ENCODE data around the gene LRRFIP1. TPM values are rescaled to one million over a fixed set of nuclear protein-coding genes. Genes with fewer than 3 reads are reported as not detected.
A peak's percentile ranks its signal among the peaks of the same experiment; 100 is the strongest.

Gene LRRFIP1
- total RNA-seq, 1 donor from 2014 or later = 157 TPM

DNA sequence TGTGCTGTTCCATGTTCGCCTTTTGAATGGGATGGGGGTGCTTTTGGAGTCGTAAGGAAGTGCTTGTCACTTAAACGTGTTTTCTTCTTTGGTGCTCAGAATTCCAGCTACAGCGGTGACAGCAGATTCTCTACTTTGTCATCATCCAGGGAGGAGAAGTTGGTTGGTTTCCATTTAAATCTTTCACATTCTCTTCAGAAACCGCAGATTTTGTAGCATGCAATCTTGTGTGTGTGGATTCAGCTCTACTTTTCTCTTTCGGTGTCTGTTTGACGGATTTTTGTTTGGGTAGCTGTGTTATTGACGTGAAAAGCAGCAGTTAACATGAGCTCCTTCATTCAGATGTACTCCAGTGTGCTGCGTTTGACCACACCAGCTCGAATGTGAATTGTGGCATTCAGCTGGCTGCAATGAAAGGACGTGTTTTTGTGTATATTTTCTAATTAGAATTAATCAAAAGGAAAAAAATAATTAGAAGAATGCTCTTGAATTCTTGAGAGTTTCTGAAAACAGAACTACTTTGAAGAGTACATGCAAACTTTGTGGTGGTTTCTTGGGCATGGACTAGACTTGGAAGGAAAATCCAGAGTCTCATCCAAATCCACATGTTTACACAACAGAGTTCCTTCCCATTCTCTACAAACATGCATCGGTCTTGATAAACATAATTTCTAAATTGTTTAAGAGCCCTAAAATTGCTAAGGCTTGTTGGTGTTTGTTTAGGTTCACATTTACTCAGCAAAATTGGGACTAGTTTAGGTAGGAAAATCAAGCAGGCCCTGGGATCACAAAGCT lies 102.5 kb downstream of the LRRFIP1 start:
- DNase-seq (ENCODE audit: low spot score) = no peak
- intact Hi-C loops (cut with DNase I) = no loop called here

DNA sequence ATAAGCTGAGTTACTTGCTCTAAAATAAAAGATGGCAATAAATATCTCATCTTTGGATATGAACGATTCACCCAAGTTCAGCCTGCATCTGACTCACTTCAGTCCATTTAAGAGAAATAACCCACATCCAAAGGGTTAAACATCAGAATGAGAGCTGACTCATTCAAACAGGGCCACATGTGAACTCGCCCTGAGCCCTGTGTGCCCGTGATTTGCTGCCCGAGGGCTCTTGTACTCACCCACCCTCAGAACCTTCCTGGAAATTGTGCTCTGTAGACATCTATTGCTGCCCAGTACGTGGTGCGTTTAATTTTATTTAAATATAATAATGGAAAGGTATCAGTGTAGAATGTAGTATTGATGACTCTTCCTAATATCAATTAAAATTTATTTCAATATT lies 104.3 kb downstream of the LRRFIP1 start:
- intact Hi-C loops (cut with DNase I) = loop anchor here (2.0 kb wide), 1 partner anchor 37 kb away; no protein-coding TSS in a partner anchor
- DNase-seq (ENCODE audit: low spot score) = no peak

DNA sequence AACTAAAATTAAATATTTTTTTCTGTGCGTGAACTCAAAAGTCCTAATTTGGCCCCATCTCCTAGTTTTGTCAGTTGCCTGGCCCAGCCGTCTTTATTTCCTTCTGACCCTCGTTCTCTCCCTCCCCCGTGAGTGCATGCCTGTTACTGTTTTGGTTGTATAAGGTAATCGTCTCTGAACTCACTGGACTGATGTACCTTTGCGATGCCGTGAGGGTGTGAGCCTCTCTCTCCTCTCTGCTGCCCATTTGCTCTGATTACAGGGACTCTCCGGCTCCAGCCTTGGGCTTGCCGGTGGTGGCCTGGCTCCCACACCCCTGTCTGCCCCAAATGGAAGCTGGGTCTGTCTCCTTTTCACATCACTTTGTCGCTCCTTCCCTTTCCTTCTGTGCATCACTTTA lies 104.7 kb downstream of the LRRFIP1 start:
- no peak for DNase-seq (ENCODE audit: low spot score)
- intact Hi-C loops (cut with DNase I) = loop anchor here (2.0 kb wide), 1 partner anchor 37 kb away; no protein-coding TSS in a partner anchor

DNA sequence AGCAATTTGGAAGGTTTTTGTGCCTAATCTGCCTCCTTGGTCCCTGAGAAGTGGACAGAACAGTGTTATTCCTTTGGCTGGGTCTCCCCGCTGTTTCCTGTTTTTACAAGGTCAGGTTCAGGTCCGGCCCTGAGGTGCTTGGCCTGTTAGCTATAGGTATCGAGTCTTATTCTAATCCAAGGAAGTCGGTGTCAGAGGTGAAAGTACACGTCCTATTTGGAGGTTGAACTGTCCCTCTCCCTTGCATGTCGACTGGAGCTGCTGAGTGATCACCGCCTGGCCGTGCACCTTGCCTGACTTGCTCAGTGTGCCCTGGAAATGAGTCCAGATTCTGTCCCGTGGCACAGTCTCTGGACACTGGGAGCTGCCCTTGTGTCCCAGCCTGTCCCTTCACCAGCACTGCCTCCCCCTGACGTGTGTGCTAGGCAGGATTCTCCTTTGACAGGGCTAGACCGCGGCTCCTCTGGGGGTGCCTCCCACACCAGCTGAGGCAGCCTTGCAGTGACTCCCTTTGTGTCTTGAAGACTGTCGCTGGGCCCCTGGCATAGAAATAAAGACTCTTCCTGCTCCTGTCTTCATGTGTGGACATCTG lies 105.5 kb downstream of the LRRFIP1 start:
- DNase-seq (ENCODE audit: low spot score) = peak; percentile 84
- intact Hi-C loops (cut with DNase I) = loop anchor here (2.0 kb wide), 1 partner anchor 38 kb away; no protein-coding TSS in a partner anchor

DNA sequence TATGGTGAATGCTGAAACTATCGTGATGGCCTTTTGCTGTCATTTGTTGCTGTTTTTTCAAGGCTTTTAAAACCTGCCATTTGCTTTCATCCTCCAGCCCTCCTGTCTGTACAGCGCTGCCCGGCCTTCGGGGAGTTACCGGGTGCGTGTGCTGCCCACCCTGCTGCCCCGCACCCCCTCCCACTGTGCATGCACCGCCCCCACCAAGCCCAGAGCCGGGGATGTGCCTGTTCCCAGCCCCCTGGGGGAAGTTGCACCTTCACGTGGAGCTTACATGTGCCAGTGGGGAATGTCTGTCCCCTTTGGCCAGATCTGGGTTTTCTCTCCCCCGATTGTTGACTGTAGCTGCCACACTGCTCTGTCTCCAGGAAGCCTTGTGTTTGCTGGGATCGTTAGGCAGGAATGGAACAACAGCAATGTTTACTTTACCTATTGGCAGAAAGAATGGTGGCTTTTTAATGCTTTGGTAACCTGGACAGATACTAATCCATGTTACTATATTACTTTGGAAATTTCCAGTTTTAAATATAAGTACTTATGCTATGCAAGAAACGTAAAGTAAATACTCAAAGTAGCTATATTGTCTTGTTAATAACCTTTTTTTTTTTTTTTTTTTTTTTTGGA lies 106.4 kb downstream of the LRRFIP1 start:
- no peak for DNase-seq (ENCODE audit: low spot score)
- intact Hi-C loops (cut with DNase I) = loop anchor here (2.0 kb wide), 1 partner anchor 39 kb away; no protein-coding TSS in a partner anchor

DNA sequence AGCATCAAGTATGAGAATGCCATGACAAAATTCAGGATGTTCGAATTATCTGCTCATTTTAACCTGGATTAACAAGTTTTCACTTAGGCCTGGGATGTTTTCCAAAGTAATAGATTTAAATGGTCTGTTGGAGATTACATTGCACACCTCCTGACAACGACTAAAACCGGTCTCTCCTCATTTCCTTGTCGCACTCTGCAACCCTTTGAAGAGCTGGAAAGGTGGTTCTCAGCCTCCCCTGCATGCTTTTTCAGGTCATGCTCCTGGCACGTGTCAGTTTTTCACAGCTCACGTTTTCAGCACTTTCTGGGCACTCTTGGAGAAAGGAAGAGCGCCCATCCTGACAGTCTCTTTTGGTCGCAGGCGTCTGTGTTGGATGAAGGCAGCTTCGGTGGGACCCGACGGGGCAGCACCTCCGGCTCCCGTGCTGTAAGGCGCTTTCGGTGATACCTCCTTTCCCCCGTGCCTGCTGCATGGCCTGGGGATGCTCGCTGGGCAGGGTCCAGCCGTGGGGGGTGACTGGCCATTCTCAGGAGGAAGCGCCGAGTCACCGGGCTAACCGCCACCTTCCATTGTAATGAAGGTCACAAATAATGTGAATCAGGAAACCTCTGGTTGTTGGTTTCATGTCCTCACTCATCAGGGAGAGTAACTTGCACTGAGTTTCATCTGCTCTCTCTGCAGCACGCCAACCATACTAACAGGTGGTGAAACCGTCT lies 107.7 kb downstream of the LRRFIP1 start:
- intact Hi-C loops (cut with DNase I) = no loop called here
- DNase-seq (ENCODE audit: low spot score) = no peak

DNA sequence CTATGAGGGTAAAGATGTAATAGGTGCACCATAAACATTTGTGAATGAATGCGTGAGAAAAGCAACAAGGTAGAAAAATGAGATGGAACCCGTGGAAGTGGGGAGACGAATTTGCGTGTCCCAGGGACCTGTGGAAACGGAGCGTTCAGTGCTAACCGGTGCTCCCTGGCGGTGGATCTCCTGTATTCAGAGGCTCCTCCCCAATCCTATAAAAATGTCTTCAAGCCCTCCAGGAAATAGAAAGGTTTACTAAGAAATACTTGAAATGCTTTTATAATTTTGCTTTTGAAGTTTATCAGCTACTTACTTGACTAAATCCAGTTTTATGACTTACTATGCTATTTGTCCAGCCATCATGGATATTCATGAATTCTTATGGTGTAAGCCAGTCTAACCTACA lies 108.4 kb downstream of the LRRFIP1 start:
- intact Hi-C loops (cut with DNase I) = no loop called here
- no peak for DNase-seq (ENCODE audit: low spot score)

DNA sequence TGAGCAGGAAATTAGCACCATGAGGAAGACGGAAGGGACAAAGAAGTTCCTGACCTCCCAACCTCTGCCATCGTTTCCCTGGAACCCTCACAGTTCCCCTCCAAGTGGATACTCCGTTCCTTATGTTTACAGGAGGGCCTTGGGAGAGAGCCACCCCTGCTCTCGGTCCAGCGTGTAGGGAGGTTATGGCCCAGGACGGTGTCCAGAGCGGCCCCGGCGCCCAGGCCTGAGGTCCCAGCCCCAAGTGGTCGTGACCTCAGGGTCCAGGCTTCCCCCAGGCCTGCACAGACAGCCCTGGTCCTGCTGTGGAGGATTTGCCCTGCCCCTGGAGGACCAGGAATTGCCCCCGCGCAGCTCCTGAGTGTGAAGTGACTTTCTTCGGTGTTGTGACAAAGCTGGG lies 109.4 kb downstream of the LRRFIP1 start:
- intact Hi-C loops (cut with DNase I) = no loop called here
- DNase-seq (ENCODE audit: low spot score) = no peak

DNA sequence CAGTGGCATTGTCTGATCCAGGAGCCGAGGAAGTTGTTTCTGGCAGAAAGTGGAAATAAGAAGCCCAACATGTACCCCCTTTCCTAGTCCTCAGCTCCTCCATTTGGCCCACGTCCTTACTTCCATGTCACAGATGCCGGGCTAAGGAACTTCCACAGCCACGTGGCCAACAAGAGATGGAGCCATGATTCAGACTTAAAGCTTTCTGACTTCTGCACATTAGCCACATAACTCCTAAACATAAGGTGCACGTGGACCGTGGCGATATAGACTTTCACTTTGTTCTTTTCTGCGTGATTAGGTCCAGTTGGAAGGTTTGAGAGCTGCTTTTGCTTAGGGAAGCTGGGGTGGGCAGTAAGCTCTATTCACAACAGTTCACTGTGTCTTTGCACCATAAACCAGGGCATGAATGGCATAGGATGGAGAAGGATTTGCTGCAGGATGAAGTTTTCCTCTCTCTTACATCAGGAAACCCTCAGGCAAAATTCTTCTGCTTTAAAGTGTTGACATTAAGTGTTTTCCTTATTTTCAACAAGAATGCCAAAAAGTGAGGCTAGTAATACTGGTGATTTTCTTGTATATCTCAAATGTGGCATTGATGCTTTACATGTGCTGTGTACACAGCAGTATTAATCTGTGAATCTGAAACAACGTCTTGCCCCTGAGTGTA lies 109.9 kb downstream of the LRRFIP1 start:
- no peak for DNase-seq (ENCODE audit: low spot score)
- intact Hi-C loops (cut with DNase I) = no loop called here

DNA sequence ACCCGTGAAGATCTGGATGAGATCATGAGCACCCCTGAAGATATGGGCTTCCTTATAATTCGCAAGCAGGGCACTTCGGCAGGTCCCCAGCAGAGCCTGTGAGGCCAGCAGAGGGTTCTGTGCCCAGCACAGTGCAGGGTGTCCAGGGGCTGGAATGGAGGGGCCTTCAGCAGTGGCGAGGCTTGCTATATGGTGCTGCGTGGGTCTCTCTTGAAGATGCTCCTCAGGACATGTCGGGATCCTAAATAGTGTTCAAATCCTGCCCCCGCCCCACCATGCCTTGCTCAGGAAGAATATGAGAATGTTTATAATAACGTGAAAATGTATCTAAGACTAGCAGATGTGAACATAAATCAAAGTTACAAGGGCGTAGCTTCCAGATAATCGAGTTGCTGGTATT lies 110.9 kb downstream of the LRRFIP1 start:
- DNase-seq (ENCODE audit: low spot score) = no peak
- intact Hi-C loops (cut with DNase I) = no loop called here

DNA sequence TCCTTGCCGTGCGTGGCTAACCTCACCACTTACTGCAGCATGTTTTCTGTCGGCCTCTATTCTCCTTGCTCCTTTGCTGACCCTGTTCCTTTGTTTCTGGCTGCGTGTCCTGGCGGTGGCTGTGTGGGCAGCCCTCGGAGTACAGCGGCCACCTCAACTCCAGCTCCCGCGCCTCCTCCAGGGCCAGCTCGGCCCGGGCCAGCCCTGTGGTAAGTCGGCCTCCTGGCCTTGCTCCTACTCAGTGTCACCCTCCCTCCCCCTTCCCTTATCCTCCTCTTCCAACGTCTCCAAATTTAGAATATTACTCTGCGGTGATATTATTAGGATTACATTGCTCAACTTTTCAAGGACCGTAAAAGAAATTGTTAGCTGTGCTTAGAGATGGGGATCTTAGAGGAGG lies 111.7 kb downstream of the LRRFIP1 start:
- intact Hi-C loops (cut with DNase I) = no loop called here
- peak; percentile 88 for DNase-seq (ENCODE audit: low spot score)

DNA sequence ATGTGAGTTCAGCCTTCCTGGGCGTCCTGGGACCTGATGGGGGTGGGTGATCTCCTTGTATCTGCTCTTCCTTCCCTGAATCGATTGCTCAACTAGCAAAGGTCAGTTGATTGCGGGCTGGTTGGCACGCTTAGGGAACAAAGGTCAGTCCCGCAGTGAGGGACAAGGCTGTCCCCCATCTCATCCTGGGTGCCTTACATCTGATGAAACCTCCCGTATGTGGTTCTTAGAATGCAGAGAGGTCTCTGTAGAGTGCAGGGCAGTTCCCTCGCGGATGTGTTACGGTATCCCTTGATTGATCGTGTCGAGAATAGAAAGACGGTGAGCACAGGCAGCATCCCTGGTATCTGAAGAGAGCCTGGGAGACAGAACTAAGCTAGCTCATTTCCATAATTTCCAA lies 114.8 kb downstream of the LRRFIP1 start:
- no peak for DNase-seq (ENCODE audit: low spot score)
- intact Hi-C loops (cut with DNase I) = loop anchor here (5.0 to 10.0 kb wide), 2 partner anchors 140 to 227 kb away; no protein-coding TSS in a partner anchor

DNA sequence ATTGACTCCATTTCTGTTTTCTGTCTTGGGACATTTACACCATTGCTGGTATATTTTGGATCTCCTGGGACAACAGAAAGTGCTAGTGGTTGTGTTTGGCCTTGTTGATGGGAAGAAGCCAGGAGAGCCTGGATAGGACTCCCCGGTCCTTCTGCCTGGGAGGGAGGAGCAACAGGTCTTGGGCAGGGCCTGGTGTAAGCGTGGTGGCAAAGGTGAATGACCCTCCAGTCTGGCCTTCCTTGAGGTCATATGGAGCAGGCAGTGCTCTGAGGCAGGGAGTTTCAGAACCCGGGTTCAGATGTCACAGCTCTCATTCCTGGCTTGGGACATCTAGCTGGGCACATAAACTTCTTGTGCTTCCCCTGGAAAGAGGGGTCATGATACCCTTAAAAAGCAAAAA lies 115.2 kb downstream of the LRRFIP1 start:
- intact Hi-C loops (cut with DNase I) = loop anchor here (5.0 to 10.0 kb wide), 2 partner anchors 140 to 228 kb away; no protein-coding TSS in a partner anchor
- DNase-seq (ENCODE audit: low spot score) = no peak

DNA sequence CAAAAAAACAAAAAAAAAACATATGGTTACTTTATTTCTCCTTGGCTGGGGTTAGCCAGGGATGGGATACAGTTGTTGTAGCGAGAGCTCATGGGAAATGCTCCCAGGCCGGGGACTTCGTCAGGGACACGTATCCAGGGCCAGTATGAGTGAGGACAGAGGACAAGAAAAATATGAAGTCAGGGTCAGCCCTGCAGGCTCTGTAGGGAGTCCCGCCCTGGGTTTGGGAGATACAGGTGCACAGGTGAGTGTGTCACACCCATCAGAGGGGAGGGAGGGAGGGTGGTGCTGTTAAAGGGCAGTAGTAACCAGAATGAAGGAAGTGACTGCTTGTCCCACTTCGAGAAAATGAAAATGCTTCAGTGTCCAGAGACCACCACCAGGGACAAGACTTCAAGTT lies 115.6 kb downstream of the LRRFIP1 start:
- DNase-seq (ENCODE audit: low spot score) = no peak
- intact Hi-C loops (cut with DNase I) = loop anchor here (5.0 to 10.0 kb wide), 2 partner anchors 141 to 228 kb away; no protein-coding TSS in a partner anchor

DNA sequence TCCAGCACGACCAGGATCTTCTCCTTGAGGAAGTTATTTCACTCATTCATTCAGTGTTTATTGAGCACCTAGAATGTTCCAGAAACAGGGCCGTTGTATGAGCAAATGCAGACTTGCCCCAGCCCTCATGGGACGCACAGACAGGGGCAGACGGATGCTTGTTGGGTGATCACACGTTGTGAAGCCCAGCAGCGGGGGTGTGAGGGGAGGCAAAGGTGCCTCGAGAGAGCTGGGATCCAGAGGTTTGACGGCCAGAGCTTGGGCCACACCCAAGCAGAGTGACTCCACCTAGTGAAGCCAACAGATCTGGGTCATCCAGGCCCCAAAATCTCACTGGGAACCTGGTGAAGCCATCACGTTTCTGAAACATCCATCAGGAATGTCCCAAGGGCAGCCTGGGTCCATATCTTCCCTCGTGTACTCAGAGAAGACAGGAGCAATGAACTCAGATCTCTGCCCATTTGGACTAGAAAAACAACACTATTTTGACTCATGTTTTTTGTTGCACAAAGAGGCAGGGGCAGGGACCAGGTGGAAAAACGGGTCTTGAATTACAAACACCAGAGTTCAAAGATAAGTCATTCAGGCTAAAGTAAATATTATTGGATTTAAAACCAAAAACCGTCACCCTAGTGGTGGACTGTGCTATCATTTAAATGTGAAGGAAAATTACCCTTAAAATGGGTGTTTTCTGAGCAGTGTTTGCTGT lies 116.3 kb downstream of the LRRFIP1 start:
- DNase-seq (ENCODE audit: low spot score) = no peak
- intact Hi-C loops (cut with DNase I) = loop anchor here (5.0 to 10.0 kb wide), 2 partner anchors 141 to 229 kb away; no protein-coding TSS in a partner anchor

DNA sequence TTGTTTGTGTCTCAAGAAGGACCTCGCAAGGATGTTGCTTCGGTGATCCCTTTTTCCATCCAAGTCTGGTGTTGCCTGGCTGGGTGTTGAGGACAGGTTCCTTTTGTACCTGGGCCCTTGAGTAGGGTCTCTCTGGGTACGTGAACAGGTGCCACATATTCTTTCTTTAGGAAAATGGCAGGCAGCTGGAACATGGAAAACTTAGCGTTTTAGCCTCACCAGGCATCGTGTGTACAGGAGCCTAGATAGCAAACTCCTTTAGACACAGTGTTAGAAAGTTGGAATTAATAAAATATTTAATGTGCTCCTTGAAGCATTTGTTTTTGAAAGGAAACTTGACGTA lies 116.9 kb downstream of the LRRFIP1 start:
- no peak for DNase-seq (ENCODE audit: low spot score)
- intact Hi-C loops (cut with DNase I) = loop anchor here (5.0 to 10.0 kb wide), 2 partner anchors 142 to 229 kb away; no protein-coding TSS in a partner anchor

DNA sequence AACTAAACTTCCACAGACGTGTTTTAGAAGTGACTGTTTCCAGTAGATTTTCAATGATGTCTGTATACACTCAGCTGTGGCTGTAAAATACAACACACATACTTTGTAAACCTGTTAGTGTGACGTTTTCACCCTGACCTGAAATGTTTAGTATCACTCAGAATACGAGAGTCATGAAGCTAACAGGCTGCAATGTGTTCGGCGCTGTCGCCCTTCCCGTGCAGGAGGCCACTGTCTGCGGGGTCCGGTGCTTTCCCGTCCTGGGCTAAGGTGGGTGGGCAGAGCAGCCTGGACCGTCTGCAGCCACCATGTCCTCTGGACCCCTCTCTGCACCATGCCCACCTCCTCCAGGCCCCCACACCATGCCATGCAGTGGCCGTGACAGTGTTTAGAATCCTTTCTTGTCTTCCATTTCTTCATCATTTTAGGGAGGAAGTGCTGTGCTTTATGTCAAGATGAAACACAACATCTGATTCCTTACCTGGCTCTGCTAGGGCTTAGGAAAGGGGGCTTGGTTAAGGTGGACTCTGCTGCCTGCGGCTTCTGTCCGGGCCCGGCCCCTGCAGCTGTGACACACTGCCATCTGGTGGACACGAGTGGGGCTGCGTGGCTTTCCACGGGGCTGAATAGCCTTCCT lies 117.3 kb downstream of the LRRFIP1 start:
- DNase-seq (ENCODE audit: low spot score) = peak; percentile 92
- intact Hi-C loops (cut with DNase I) = loop anchor here (1.0 to 10.0 kb wide), 4 partner anchors 71 to 230 kb away; no protein-coding TSS in a partner anchor

DNA sequence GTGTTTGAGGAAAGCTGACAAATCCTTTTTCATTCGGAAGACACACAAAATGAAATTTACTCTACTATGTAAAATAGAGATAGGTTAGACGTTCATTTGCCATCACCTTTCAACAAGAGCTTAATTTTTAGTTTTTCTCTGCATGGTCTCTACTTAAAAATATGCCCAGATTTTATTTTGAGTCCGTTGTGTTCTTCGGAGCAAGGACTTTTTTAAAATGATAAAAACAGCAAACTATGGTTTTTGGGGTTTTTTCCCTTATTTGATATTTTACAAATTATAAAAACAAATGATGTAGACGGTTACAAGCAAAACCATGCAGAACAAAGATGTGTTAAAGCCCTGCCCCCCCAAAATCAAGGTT lies 117.8 kb downstream of the LRRFIP1 start:
- DNase-seq (ENCODE audit: low spot score) = no peak
- intact Hi-C loops (cut with DNase I) = loop anchor here (1.0 to 10.0 kb wide), 3 partner anchors 72 to 230 kb away; no protein-coding TSS in a partner anchor

All from cardiac septum (tissue), 1 donor.